ENCODE results near the gene SMARCB1. TPM values are rescaled to one million over a fixed set of nuclear protein-coding genes. Genes with fewer than 3 reads are reported as not detected.

Gene SMARCB1
- total RNA-seq, 1 experiment from 2014 or later: 136 TPM

GRCh38 chr22:23818541-23818940, 31.8 kb downstream of the SMARCB1 start:
- H3K79me2 ChIP-seq (ENCODE audit: insufficient read depth, low read length): no peaks in the 10 kb centered on the region
- no peaks in the 10 kb centered on the region for H3K4me1 ChIP-seq (ENCODE audit: insufficient read depth, low read length)
- peaks cover 53 to 96% (median 96%) of the 10 kb centered on the region in 3 experiments for H3K36me3 Mint-ChIP-seq (ENCODE audit: insufficient read depth in 1 of 3, low read depth in 3 of 3)
- no peaks in the 10 kb centered on the region for H3K9me3 Mint-ChIP-seq
- H3K27me3 Mint-ChIP-seq (ENCODE audit: low read depth): no peaks in the 10 kb centered on the region
- no peak for DNase-seq
- no peak overlapping the region for H3K56ac ChIP-seq (ENCODE audit: insufficient read length, low read depth, low read length)
- H3K23me2 ChIP-seq (ENCODE audit: insufficient read length, low read depth, low read length, poor library complexity, severe bottlenecking): no peaks in the 10 kb centered on the region
- no peak overlapping the region for H4K5ac ChIP-seq (ENCODE audit: insufficient read length, low read depth, low read length)
- no peak overlapping the region for H2AFZ ChIP-seq (ENCODE audit: low read length)
- H4K91ac ChIP-seq (ENCODE audit: insufficient read length, low read depth, low read length): no peak overlapping the region
- no peak overlapping the region for H3K23ac ChIP-seq (ENCODE audit: insufficient read length, low read depth, low read length)
- H3T11ph ChIP-seq (ENCODE audit: low read length): no peak overlapping the region
- H3K27ac Mint-ChIP-seq: no peak overlapping the region
- no peak overlapping the region for H2BK5ac ChIP-seq (ENCODE audit: insufficient read length, low read length)
- no peak overlapping the region for H3K27ac ChIP-seq (ENCODE audit: insufficient read length, low read depth, low read length)
- no peak overlapping the region for H3K18ac ChIP-seq (ENCODE audit: insufficient read length, low read depth, low read length)
- no peak overlapping the region for H3K4me3 Mint-ChIP-seq
- no peaks in the 10 kb centered on the region for H3K79me1 ChIP-seq (ENCODE audit: insufficient read depth, low read depth, low read length, poor library complexity, severe bottlenecking)
- H2BK15ac ChIP-seq (ENCODE audit: low read depth, low read length): no peak overlapping the region
- no peak overlapping the region for H3K4me2 ChIP-seq (ENCODE audit: insufficient read depth, insufficient read length, low read length)
- H3K4me1 Mint-ChIP-seq: peaks cover 5 to 10% of the 10 kb centered on the region in 2 experiments; a peak in 3 of 4 replicates
- no peak overlapping the region for H3K9ac ChIP-seq (ENCODE audit: extremely low read depth, insufficient read length, low read length)
- H3K4ac ChIP-seq (ENCODE audit: low read depth, low read length): no peak overlapping the region
- TF ChIP-seq CTCF (conservative IDR thresholded peaks at IDR 0.05): no peak
- H4K20me1 ChIP-seq (ENCODE audit: control insufficient read depth, insufficient read depth, insufficient read length): no peaks in the 10 kb centered on the region
- H2BK12ac ChIP-seq (ENCODE audit: insufficient read length, low read depth, low read length): no peak overlapping the region
- no CpG with 5 or more reads among the region's 2 CpGs for WGBS (ENCODE audit: extremely low coverage, insufficient read length, low lambda C conversion rate)
- no peaks in the 10 kb centered on the region for H3K9me3 ChIP-seq (ENCODE audit: control insufficient read depth, low read depth, low read length)
- no peak overlapping the region for H4K8ac ChIP-seq (replicated peaks; ENCODE audit: insufficient read length, low read depth, low read length)
- H3K14ac ChIP-seq (ENCODE audit: insufficient read depth, low read length): no peak overlapping the region
- H2BK20ac ChIP-seq (ENCODE audit: low read depth, low read length, poor library complexity, severe bottlenecking): no peak overlapping the region
- H3K27me3 ChIP-seq (ENCODE audit: insufficient read depth, low read length): no peaks in the 10 kb centered on the region
- H2BK120ac ChIP-seq (ENCODE audit: low read depth, low read length, poor library complexity, severe bottlenecking): no peak overlapping the region
- no peak overlapping the region for H2AK5ac ChIP-seq (ENCODE audit: insufficient read length, low read length)
